Activated T-cell treated with anti-CD3 and anti-CD28 coated beads for 24 hours (primary cell): ENCODE results near the gene CPNE6.
A peak's percentile ranks its signal among the peaks of the same experiment; 100 is the strongest.
"Not testable (repeated sequence)": the region's sequence is repeated elsewhere in the genome, so short reads cannot be mapped to it uniquely, and the experiment has no call there.

Experiments
- DNase-seq: peaks from one replicate; pipeline ENCODE4 v3.0.0-alpha.2; 2020; ENCODE audit warnings: low read depth

Gene CPNE6

DNA sequence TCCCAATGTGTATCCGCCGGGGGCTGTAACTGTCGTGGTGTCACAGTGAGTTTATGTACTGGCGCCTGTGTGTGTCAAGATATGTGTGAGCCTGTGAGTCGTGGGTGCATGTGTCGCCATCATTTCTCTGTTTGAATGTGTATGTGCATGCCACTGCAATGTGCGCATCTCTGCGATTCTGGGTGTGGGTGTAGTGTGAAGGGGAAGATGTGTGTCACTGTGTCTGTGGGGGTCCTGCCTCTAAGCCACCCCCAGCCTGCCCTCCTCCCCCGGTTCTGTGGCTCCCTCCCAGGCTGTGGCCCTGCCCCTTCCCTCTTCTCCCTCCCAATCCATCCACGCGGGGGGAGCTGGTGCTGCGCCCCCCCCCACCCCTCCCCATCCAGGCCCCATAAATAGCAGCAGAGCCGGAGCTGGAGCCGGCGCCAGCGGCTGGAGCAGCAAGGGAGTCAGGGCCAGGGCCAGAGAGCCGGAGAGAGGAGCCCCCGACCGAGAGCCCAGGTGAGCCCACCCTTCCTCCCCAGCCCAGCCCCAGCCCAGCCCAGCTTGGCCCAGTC lies at the start of gene CPNE6:
Gene CPNE6, plus strand, starts transcription at position 419 of the 554 bp plus-strand sequence. CDS start 1,375 bp downstream, outside the sequence.
- peak; percentile 37 for DNase-seq

- DNase-seq, result not testable (repeated sequence)
Observed at GRCh38 chr14:24024939-24025418, 46.4 kb upstream of the CPNE6 start.

DNA sequence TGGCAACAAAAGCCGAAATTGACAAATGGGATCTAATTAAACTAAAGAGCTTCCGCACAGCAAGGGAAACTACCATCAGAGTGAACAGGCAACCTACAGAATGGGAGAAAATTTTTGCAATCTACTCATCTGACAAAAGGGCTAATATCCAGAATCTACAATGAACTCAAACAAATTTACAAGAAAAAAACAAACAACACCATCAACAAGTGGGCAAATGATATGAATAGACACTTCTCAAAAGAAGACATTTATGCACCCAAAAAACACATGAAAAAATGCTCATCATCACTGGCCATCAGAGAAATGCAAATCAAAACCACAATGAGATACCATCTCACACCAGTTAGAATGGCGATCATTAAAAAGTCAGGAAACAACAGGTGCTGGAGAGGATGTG lies 41.7 kb upstream of the CPNE6 start:
- DNase-seq, result not testable (repeated sequence)

DNA sequence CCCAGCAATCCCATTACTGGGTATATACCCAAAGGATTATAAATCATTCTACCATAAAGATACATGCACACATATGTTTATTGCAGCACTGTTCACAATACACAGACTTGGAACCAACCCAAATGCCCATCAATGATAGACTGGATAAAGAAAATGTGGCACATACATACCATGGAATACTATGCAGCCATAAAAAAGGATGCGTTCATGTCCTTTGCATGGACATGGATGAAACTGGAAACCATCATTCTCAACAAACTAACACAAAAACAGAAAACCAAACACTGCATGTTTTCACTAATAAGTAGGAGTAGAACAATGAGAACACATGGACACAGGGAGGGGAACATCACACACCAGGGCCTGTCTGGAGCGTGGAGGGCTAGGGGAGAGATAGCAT lies 40.0 kb upstream of the CPNE6 start:
- DNase-seq, result not testable (repeated sequence)

GRCh38 chr14:24032727-24033418 lies 38.5 kb upstream of the CPNE6 start:
- DNase-seq, result no peak

DNA sequence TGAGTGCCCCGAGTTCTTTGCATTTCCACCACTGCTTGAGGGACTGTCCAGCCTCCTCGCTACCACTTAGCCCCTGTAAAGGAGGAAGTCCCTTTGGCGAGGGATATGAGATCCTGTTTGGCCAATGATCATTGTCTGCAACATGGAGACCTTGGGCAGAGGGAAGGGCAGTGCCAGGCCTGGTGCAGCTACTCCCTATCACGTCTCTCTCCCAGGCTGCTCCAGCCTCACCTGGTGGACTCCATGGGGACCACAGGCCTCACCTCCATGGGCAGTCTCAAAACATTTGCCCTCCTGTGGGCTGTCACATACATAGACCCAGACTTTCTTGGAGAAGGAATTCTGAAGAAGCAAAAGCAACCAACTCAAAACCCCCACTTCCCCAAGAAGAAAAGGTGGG lies 35.6 kb upstream of the CPNE6 start:
- not testable (repeated sequence) for DNase-seq

- peak; percentile 52 for DNase-seq
Observed at GRCh38 chr14:24036169-24036962, 35.0 kb upstream of the CPNE6 start.

GRCh38 chr14:24036963-24037657 lies 34.3 kb upstream of the CPNE6 start:
- not testable (repeated sequence) for DNase-seq

DNA sequence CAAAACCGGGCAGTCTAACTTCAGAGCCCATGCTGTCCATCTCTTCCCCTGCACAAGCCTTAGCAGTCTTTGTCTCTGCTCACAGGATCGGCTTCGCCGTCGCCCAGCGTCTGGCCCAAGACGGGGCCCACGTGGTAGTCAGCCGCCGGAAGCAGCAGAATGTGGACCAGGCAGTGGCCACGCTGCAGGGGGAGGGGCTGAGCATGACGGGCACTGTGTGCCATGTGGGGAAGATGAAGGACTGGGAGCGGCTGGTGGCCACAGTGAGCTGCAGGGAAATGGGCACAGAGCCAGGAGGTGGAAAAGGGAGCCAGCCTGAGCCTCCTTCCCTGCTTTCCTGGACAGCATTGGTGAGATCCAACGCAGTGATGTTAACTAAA lies 33.7 kb upstream of the CPNE6 start:
- no peak for DNase-seq

GRCh38 chr14:24038686-24039085 lies 32.7 kb upstream of the CPNE6 start:
- DNase-seq, result no peak

- DNase-seq, result no peak
Observed at GRCh38 chr14:24040692-24041091, 30.7 kb upstream of the CPNE6 start.

DNA sequence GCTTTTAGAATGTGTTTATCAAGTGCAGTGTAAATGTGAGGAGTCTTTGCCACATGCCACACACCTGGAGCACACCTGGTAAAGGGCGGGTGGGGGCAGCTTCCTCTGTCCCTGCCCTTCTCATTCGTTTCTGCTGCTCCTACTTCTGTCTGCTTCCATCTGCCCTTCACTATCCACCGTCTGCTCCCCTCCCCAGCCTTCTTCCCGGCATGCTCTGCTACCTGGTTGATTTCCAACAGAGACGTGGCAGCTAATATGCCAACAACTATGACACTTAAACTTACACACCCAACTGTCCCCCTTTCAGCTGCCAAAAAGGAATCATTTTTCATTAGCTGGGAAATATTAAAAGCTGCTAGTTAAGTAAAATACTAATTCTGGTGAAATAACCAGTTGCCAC lies 28.6 kb upstream of the CPNE6 start:
- no peak for DNase-seq

DNA sequence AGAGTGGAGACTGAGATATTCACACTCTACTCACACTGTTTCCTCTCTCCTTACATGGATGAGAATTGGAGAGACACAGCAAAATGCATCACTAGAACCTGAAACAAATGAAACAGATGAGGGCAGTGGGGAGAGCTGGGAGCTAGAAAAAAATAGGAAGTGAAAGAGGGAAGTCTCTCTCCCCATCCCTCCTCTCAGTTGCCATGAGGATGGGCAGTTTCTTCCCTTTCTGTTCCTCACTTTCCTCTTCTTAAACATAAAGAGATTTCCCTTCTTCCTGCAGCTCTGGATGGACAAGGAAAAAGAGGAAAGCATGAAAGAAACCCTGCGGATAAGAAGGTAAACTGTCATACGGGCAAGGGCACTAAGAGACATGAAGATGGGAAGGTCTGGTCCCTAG lies 22.4 kb upstream of the CPNE6 start:
- not testable (repeated sequence) for DNase-seq

DNA sequence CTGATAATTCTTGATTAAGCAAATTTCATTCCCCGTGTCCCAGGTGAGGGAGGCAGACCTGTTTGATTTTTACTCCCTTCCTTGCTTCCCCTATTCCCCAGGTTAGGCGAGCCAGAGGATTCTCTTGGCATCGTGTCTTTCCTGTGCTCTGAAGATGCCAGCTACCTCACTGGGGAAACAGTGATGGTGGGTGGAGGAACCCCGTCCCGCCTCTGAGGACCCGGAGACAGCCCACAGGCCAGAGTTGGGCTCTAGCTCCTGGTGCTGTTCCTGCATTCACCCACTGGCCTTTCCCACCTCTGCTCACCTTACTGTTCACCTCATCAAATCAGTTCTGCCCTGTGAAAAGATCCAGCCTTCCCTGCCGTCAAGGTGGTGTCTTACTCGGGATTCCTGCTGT lies 20.6 kb upstream of the CPNE6 start:
- not testable (repeated sequence) for DNase-seq

- no peak for DNase-seq
Observed at GRCh38 chr14:24051176-24051788, 20.1 kb upstream of the CPNE6 start.

- DNase-seq, result peak; percentile 55
Observed at GRCh38 chr14:24051789-24052655, 19.3 kb upstream of the CPNE6 start, which contains the start of gene CARMIL3. Gene CARMIL3 (plus strand): TSS chr14:24052009. CDS start chr14:24052154, 145 bp downstream.

DNA sequence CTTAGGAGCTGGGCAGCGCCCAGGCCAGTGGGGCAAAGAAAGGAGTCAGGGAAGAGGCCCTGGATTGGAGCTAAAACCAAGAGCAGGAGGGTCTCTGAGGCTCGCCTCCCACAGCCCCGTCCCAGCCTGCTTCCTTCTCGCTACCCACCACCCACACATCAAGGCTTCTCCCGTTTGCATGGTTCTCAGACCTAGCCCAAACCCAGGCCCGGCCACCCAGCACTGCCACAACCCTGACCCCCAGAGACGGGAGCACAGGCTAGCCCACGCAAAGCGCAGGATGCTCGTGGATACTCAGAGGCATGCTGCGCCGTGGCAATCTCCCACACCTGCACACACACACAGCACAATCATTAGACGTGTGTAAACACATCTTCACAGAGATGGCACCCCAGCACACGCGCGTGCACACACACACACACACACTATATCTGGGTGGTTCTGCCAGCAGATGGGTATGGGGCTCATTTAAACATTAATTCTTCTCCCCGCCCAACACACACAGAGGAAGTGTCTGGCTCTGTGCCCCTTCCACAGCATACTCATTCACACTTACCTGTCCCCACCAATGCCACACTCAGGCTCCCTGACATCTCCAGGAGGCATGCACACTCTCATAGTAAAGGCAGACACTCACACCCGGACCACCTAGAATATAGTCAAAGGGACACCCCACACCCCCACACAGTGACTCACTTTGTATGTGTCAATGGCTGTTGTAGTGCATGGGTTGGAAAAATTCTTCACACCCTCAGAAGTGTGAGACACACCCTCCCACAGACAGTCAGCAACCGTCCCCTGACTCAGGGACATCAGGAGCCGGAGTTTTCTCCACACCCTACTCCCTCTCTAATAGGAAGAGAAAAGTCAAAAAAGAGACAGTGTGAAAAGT lies 18.5 kb upstream of the CPNE6 start:
- peak; percentile 60 for DNase-seq

- no peak for DNase-seq
Observed at GRCh38 chr14:24053548-24054323, 17.6 kb upstream of the CPNE6 start.

DNA sequence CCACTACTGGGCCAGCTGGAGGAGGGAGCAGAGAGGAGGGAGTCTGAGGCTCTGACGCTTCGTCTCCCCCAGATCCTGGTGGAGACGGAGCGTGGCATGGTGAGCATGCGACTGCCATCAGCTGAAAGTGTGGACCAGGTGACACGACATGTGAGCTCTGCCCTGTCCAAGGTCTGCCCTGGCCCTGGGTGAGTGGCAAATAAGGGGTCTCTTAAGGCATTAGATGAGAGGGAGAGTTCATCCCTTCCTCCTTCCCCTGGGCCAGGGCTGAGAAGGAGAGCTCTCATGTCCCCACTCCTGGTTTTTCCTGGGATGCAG lies 17.1 kb upstream of the CPNE6 start:
- DNase-seq, result no peak
